ENCODE results near the gene GLIPR1L2.

GLIPR1L2 gene

GRCh38 chr12:75409830-75410229 lies 18.9 kb downstream of the GLIPR1L2 start:
- DNase-seq (ENCODE audit: extremely low read depth, insufficient read length) = no peak
- Histone ChIP-seq H3K36me3 (ENCODE audit: control insufficient read depth, insufficient read depth, low read length) (no peaks in the 10 kb centered on the region), H3K4me3 (replicated peaks; ENCODE audit: low read depth, low read length) (no peak overlapping the region), H3K27me3 (replicated peaks; ENCODE audit: control insufficient read depth, insufficient read depth, low read length) (no peaks in the 10 kb centered on the region)
- no peak for TF ChIP-seq CTCF (IDR thresholded peaks at IDR 0.05; ENCODE audit: insufficient read depth, low read length, poor library complexity, severe bottlenecking)

- TF ChIP-seq CTCF (IDR thresholded peaks at IDR 0.05; ENCODE audit: insufficient read depth, low read length, poor library complexity, severe bottlenecking) = no peak
- Histone ChIP-seq H3K36me3 (ENCODE audit: control insufficient read depth, insufficient read depth, low read length) (no peaks in the 10 kb centered on the region), H3K4me3 (replicated peaks; ENCODE audit: low read depth, low read length) (no peak overlapping the region), H3K27me3 (replicated peaks; ENCODE audit: control insufficient read depth, insufficient read depth, low read length) (no peaks in the 10 kb centered on the region)
- DNase-seq (ENCODE audit: extremely low read depth, insufficient read length) = no peak
These were observed 23.8 kb downstream of the GLIPR1L2 start for GRCh38 chr12:75414671-75415070.

DNA sequence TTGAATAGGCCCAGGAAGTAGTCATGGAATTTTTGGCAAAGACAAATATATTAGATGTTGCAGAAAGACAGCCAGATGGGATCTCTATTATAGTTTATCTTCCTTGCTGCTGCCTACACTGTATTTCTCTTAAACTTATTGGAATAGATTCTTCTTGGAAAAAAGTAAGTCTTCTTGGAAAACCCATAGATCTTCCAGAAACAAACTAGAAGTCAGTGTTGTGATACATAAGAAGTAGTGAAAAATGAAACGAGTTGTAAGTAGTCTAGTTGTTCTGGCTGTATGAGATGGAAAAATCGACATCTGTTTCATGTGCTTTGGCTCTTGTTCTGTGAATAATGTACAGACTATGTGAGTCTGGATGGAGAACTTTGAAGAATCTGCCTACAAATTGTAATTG lies 29.0 kb downstream of the GLIPR1L2 start:
- no peak overlapping the region for H3K4me3 ChIP-seq (replicated peaks; ENCODE audit: low read depth, low read length)
- no peaks in the 10 kb centered on the region for H3K36me3 ChIP-seq (ENCODE audit: control insufficient read depth, insufficient read depth, low read length)
- H3K27me3 ChIP-seq (replicated peaks; ENCODE audit: control insufficient read depth, insufficient read depth, low read length) = no peaks in the 10 kb centered on the region
- TF ChIP-seq CTCF (IDR thresholded peaks at IDR 0.05; ENCODE audit: insufficient read depth, low read length, poor library complexity, severe bottlenecking) = no peak
- no peak for DNase-seq (ENCODE audit: extremely low read depth, insufficient read length)

- Histone ChIP-seq H3K27me3 (replicated peaks; ENCODE audit: control insufficient read depth, insufficient read depth, low read length) (no peaks in the 10 kb centered on the region), H3K36me3 (ENCODE audit: control insufficient read depth, insufficient read depth, low read length) (no peaks in the 10 kb centered on the region), H3K4me3 (replicated peaks; ENCODE audit: low read depth, low read length) (no peak overlapping the region)
- no peak for TF ChIP-seq CTCF (IDR thresholded peaks at IDR 0.05; ENCODE audit: insufficient read depth, low read length, poor library complexity, severe bottlenecking)
- DNase-seq (ENCODE audit: extremely low read depth, insufficient read length) = no peak
These were observed 36.6 kb downstream of the GLIPR1L2 start for GRCh38 chr12:75427491-75427890.

DNA sequence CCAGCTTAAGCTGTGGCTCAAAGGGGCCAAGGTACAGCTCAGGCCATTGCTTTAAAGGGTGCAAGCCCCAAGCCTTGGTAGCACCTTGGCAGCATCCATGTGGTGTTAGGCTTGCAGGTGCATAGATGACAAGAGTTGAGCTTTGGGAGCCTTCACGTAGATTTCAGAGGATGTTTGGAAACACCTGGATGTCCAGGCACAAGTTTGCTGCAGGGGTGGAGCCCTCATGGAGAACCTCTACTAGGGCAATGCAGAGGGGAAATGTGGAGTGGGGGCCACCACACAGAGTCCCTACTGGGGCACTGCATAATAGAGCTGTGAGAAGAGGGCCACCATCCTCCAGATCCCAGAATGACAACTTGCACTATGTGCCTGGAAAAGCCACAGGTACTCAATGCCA lies 37.9 kb downstream of the GLIPR1L2 start:
- no peak for TF ChIP-seq CTCF (IDR thresholded peaks at IDR 0.05; ENCODE audit: insufficient read depth, low read length, poor library complexity, severe bottlenecking)
- Histone ChIP-seq H3K27me3 (replicated peaks; ENCODE audit: control insufficient read depth, insufficient read depth, low read length) (no peaks in the 10 kb centered on the region), H3K36me3 (ENCODE audit: control insufficient read depth, insufficient read depth, low read length) (no peaks in the 10 kb centered on the region), H3K4me3 (replicated peaks; ENCODE audit: low read depth, low read length) (no peak overlapping the region)
- DNase-seq (ENCODE audit: extremely low read depth, insufficient read length) = no peak

- no peak for DNase-seq (ENCODE audit: extremely low read depth, insufficient read length)
- no peaks in the 10 kb centered on the region for H3K27me3 ChIP-seq (replicated peaks; ENCODE audit: control insufficient read depth, insufficient read depth, low read length)
These were observed 42.0 kb downstream of the GLIPR1L2 start for GRCh38 chr12:75432924-75433323.

More at GRCh38 chr12:75432924-75433323, 42.0 kb downstream of the GLIPR1L2 start:
- TF ChIP-seq CTCF (IDR thresholded peaks at IDR 0.05; ENCODE audit: insufficient read depth, low read length, poor library complexity, severe bottlenecking) = no peak
- Histone ChIP-seq H3K4me3 (replicated peaks; ENCODE audit: low read depth, low read length) (no peak overlapping the region), H3K36me3 (ENCODE audit: control insufficient read depth, insufficient read depth, low read length) (no peaks in the 10 kb centered on the region)
